SU-DHL-6 (cell line): ENCODE measurements around the gene ARMC8.

Experiments used
- H2AFZ ChIP-seq: fragments of 200-600 bp; sonication (generic); 2 replicates; pipeline ENCODE4 v1.6.1; 2014; ENCODE audit warnings: low read depth, mild to moderate bottlenecking, moderate library complexity, mixed read lengths, antibody characterized with exemption, low read length; ENCODE audit not compliant: severe bottlenecking
- H3F3A ChIP-seq: fragments of 200-600 bp; shearing (Covaris generic); 2 replicates; pipeline ENCODE4 v1.6.0; 2016; ENCODE audit warnings: antibody characterized with exemption, mild to moderate bottlenecking; ENCODE audit not compliant: insufficient read depth
- H3K27ac ChIP-seq: fragments of 200-600 bp; sonication (generic); 2 replicates; pipeline ENCODE4 v1.5.1; 2016; ENCODE audit warnings: low read depth, mild to moderate bottlenecking, low read length, moderate library complexity, mixed read lengths
- H3K27me3 ChIP-seq: fragments of 200-600 bp; sonication (generic), shearing (Covaris generic); 2 replicates; pipeline ENCODE4 v1.6.0; 2014; ENCODE audit warnings: mild to moderate bottlenecking, low read length
- H3K36me3 ChIP-seq: fragments of 200-600 bp; sonication (generic); 2 replicates; pipeline ENCODE4 v1.6.1; 2014; ENCODE audit warnings: mild to moderate bottlenecking, low read length, mixed read lengths
- H3K4me2 ChIP-seq: fragments of 300-600, 200-600 bp; shearing (Covaris generic), sonication (generic); 2 replicates; pipeline ENCODE4 v1.6.0; 2014; ENCODE audit warnings: low read length, low read depth, mild to moderate bottlenecking; ENCODE audit not compliant: poor library complexity, severe bottlenecking
- H3K4me3 ChIP-seq: fragments of 200-600 bp; sonication (generic); 2 replicates; pipeline ENCODE4 v1.5.1; 2014; ENCODE audit warnings: antibody characterized with exemption, low read length, mild to moderate bottlenecking, mixed read lengths; ENCODE audit not compliant: insufficient read depth, poor library complexity, severe bottlenecking
- H3K79me2 ChIP-seq: fragments of 200-600 bp; sonication (generic); 2 replicates; pipeline ENCODE4 v1.6.1; 2014; ENCODE audit warnings: mild to moderate bottlenecking, low read length, moderate library complexity; ENCODE audit not compliant: insufficient read depth
- H3K9ac ChIP-seq: fragments of 200-600 bp; sonication (generic); 2 replicates; pipeline ENCODE4 v1.7.0; 2014; ENCODE audit warnings: mild to moderate bottlenecking, low read length
- H3K9me2 ChIP-seq: fragments of 200-600 bp; sonication (generic); replicated peaks from 2 replicates; pipeline ENCODE4 v1.6.1; 2014; ENCODE audit warnings: low read length; ENCODE audit not compliant: insufficient read depth
- H3K9me3 ChIP-seq: fragments of 200-600 bp; sonication (generic); 2 replicates; pipeline ENCODE4 v1.6.1; 2014; ENCODE audit warnings: low read length, mixed read lengths; ENCODE audit not compliant: insufficient read depth
- H4K20me1 ChIP-seq: fragments of 200-600 bp; sonication (generic); 2 replicates; pipeline ENCODE4 v1.6.1; 2014; ENCODE audit warnings: low read depth, mild to moderate bottlenecking, antibody characterized with exemption, low read length, moderate library complexity, mixed read lengths
- CTCF ChIP-seq: fragments of 200-600 bp; sonication (generic); IDR thresholded peaks from one replicate; pipeline ENCODE4 v1.5.1; 2017; ENCODE audit warnings: antibody characterized with exemption, mild to moderate bottlenecking, low read length, moderate library complexity; ENCODE audit not compliant: insufficient read depth, poor library complexity, severe bottlenecking
- EZH2phosphoT487 ChIP-seq: fragments of 200-600 bp; sonication (generic), shearing (Covaris generic); conservative IDR thresholded peaks from 2 replicates; pipeline ENCODE4 v1.6.1; 2018; ENCODE audit warnings: mild to moderate bottlenecking, antibody characterized with exemption, low read length, moderate library complexity, mixed read lengths

Gene ARMC8

GRCh38 chr3:138230525-138230924 lies 43.4 kb downstream of the ARMC8 start:
- no peaks in the 10 kb centered on the region for H3K79me2 ChIP-seq
- peaks cover 20% of the 10 kb centered on the region; the same call in 1 of the 2 replicates for H3K36me3 ChIP-seq
- H3K27me3 ChIP-seq, result no peaks in the 10 kb centered on the region
- no peak overlapping the region for H3K27ac ChIP-seq
- no peak overlapping the region for H2AFZ ChIP-seq
- no peaks in the 10 kb centered on the region for H3F3A ChIP-seq
- H3K4me3 ChIP-seq, result no peak overlapping the region
- H3K9me2 ChIP-seq, result no peaks in the 10 kb centered on the region
- no peaks in the 10 kb centered on the region for H4K20me1 ChIP-seq
- H3K9ac ChIP-seq, result no peak overlapping the region
- no peak overlapping the region for H3K4me2 ChIP-seq
- TF ChIP-seq EZH2phosphoT487 (no peak), CTCF (no peak)
- H3K9me3 ChIP-seq, result no peaks in the 10 kb centered on the region

GRCh38 chr3:138232705-138233364 lies 45.7 kb downstream of the ARMC8 start:
- Histone ChIP-seq H3K4me2 (no peak overlapping the region), H3K36me3 (peaks cover 35% of the 10 kb centered on the region; the same call in 1 of the 2 replicates), H3K4me3 (no peak overlapping the region), H3K79me2 (no peaks in the 10 kb centered on the region), H3F3A (no peaks in the 10 kb centered on the region), H3K27me3 (no peaks in the 10 kb centered on the region), H4K20me1 (no peaks in the 10 kb centered on the region), H3K9me2 (no peaks in the 10 kb centered on the region), H3K9me3 (no peaks in the 10 kb centered on the region), H3K9ac (no peak overlapping the region), H3K27ac (no peak overlapping the region), H2AFZ (no peak overlapping the region)
- TF ChIP-seq EZH2phosphoT487 (no peak), CTCF (no peak)

- Histone ChIP-seq H3K36me3 (peaks cover 45% of the 10 kb centered on the region; the same call in 1 of the 2 replicates), H3K4me2 (no peak overlapping the region), H3K4me3 (no peak overlapping the region), H2AFZ (no peak overlapping the region), H3K27ac (no peak overlapping the region), H3K79me2 (no peaks in the 10 kb centered on the region), H3K9me3 (no peaks in the 10 kb centered on the region), H3K9ac (no peak overlapping the region), H3K9me2 (no peaks in the 10 kb centered on the region), H4K20me1 (no peaks in the 10 kb centered on the region), H3K27me3 (no peaks in the 10 kb centered on the region), H3F3A (no peaks in the 10 kb centered on the region)
- TF ChIP-seq CTCF (no peak), EZH2phosphoT487 (no peak)
Measured at GRCh38 chr3:138234401-138235179, 47.5 kb downstream of the ARMC8 start.
